Endothelial cell of hepatic sinusoid (primary cell): ENCODE data around the gene STX12.
"Not testable (repeated sequence)": the region's sequence is repeated elsewhere in the genome, so short reads cannot be mapped to it uniquely, and the experiment has no call there.

Experiments used
- in situ Hi-C: cut with HindIII; loops from 2 replicates; pipeline ENCODE4 v1.10.0; 2017; ENCODE audit warnings: low sequenced_read_pairs

Gene STX12

GRCh38 chr1:27774654-27775053 is 1.6 kb downstream of the STX12 start:
- in situ Hi-C loops, result no loop called here

GRCh38 chr1:27775336-27775735 is 2.3 kb downstream of the STX12 start:
- in situ Hi-C loops, result not testable (repeated sequence)

- in situ Hi-C loops, result not testable (repeated sequence)
Measured at GRCh38 chr1:27776276-27776675, 3.3 kb downstream of the STX12 start.

- in situ Hi-C loops, result no loop called here
Measured at GRCh38 chr1:27778056-27778455, 5.0 kb downstream of the STX12 start.

GRCh38 chr1:27779122-27779521 is 6.1 kb downstream of the STX12 start:
- in situ Hi-C loops, result no loop called here

GRCh38 chr1:27782950-27783349 is 9.9 kb downstream of the STX12 start:
- in situ Hi-C loops, result no loop called here

- in situ Hi-C loops, result no loop called here
Measured at GRCh38 chr1:27784700-27785099, 11.7 kb downstream of the STX12 start.

GRCh38 chr1:27785781-27786455 is 12.9 kb downstream of the STX12 start:
- in situ Hi-C loops, result no loop called here

GRCh38 chr1:27787895-27788294 is 14.9 kb downstream of the STX12 start:
- in situ Hi-C loops, result no loop called here

GRCh38 chr1:27789540-27790041 is 16.6 kb downstream of the STX12 start:
- in situ Hi-C loops, result no loop called here

GRCh38 chr1:27790270-27790669 is 17.3 kb downstream of the STX12 start:
- in situ Hi-C loops, result not testable (repeated sequence)

- in situ Hi-C loops, result no loop called here
Measured at GRCh38 chr1:27795601-27796000, 22.6 kb downstream of the STX12 start.

- in situ Hi-C loops, result no loop called here
Measured at GRCh38 chr1:27804791-27805190, 31.8 kb downstream of the STX12 start.

GRCh38 chr1:27806758-27807157 is 33.7 kb downstream of the STX12 start:
- in situ Hi-C loops, result no loop called here

- in situ Hi-C loops, result no loop called here
Measured at GRCh38 chr1:27807385-27807784, 34.4 kb downstream of the STX12 start.

GRCh38 chr1:27808131-27808530 is 35.1 kb downstream of the STX12 start:
- in situ Hi-C loops, result not testable (repeated sequence)

- in situ Hi-C loops, result no loop called here
Measured at GRCh38 chr1:27809883-27810282, 36.9 kb downstream of the STX12 start.

- in situ Hi-C loops, result no loop called here
Measured at GRCh38 chr1:27811741-27812500, 38.9 kb downstream of the STX12 start.

GRCh38 chr1:27816921-27817630 is 44.1 kb downstream of the STX12 start:
- in situ Hi-C loops, result no loop called here

- in situ Hi-C loops, result no loop called here
Measured at GRCh38 chr1:27821761-27822315, 48.8 kb downstream of the STX12 start.

GRCh38 chr1:27823784-27824183 is 50.8 kb downstream of the STX12 start:
- in situ Hi-C loops, result no loop called here
